K562 (cell line): ENCODE data around the gene CRX. TPM values are rescaled to one million over a fixed set of nuclear protein-coding genes. Genes with fewer than 3 reads are reported as not detected.

Experiments used
- CBFA2T2 ChIP-seq: fragments of 450-650 bp; conservative IDR thresholded peaks from 2 replicates; pipeline ENCODE4 v1.6.1; 2017; ENCODE audit warnings: mild to moderate bottlenecking
- NFE2 ChIP-seq: IDR thresholded peaks from 2 replicates; pipeline ENCODE4 v1.6.1; 2014; ENCODE audit warnings: antibody characterized with exemption, low read depth
- RCOR1 ChIP-seq, 2 experiments: IDR thresholded peaks; 2 replicates each; pipeline ENCODE4 v1.6.1; 2012; ENCODE audit warnings: low read depth in 2 of 2, low read length in 2 of 2, borderline replicate concordance in 1 of 2, improper control_type of control experiment in 1 of 2
- ZBTB7A ChIP-seq: IDR thresholded peaks from 2 replicates; pipeline ENCODE4 v1.6.1; 2011; ENCODE audit warnings: low read depth, mild to moderate bottlenecking, low read length, moderate library complexity, borderline replicate concordance; ENCODE audit not compliant: control insufficient read depth
- ZMIZ1 ChIP-seq, 2 experiments: fragments of 150-350 bp in 1 of 2; IDR thresholded peaks; 2 replicates each; pipeline ENCODE4 v1.6.1; 2012 to 2016; ENCODE audit warnings: low read depth in 2 of 2, low read length in 2 of 2, mild to moderate bottlenecking in 1 of 2, moderate library complexity in 1 of 2
- ZNF609 ChIP-seq: sonication (generic); formaldehyde crosslinking; IDR thresholded peaks from 2 replicates; pipeline ENCODE4 v1.8.1; 2023; ENCODE audit warnings: missing genetic modification reagents, mild to moderate bottlenecking, borderline replicate concordance
- polyA plus RNA-seq, 8 experiments: library from polyadenylated mRNA; depleted of rRNA in 4 of 8; stranded (reverse) in 5 of 8; unstranded in 3 of 8; fragments of >200 nt; fragmentation: Nextera tagmentation in 2 of 8; fragmentation: Illumina TruSeq in 1 of 8; extraction: Ambion mirVana in 2 of 8; extraction: Trizol in 1 of 8; gene quantifications; 2 replicates each; pipeline versions ENCODE4 v1.2.1 to v1.2.3, GENCODE V29; 2011 to 2014; ENCODE audit warnings: inconsistent platforms in 1 of 8, missing spikeins in 1 of 8
- total RNA-seq, 7 experiments: library from RNA; depleted of rRNA in 6 of 7; stranded (reverse); fragments of >200 nt in 6 of 7; fragmentation: Illumina TruSeq in 2 of 7; extraction: Trizol in 2 of 7; gene quantifications; 2 replicates each; pipeline versions ENCODE4 v1.2.1 to v1.2.3, GENCODE V29; 2011 to 2021; ENCODE audit warnings: low replicate concordance in 1 of 7

CRX gene
- total and polyA plus RNA-seq, 9 of the 15 experiments (the other 6 are each of a cell fraction or from before 2014, with no cell fraction given) = 0.01 TPM; not detected in 8

- TF ChIP-seq ZBTB7A (no peak), NFE2 (no peak), ZMIZ1 (IDR thresholded peaks at IDR 0.05; ENCODE audit: low read depth in 2 of 2, low read length in 2 of 2) (0 out of 4 replicates have a peak, but pooled peaks of 1 of the 2 experiments have one; percentile 28), ZNF609 (CRISPR knock-in tag) (no peak), CBFA2T2 (0 out of 2 replicates have a peak, but pooled peaks have one; percentile 9), RCOR1 (IDR thresholded peaks at IDR 0.05; ENCODE audit: borderline replicate concordance in 1 of 2, low read depth in 2 of 2, low read length in 2 of 2) (peak in 1 of 2 experiments; percentile 38; a peak in 1 of 4 replicates)
Measured at GRCh38 chr19:47863514-47863936, 41.8 kb downstream of the CRX start (continued).
